Anterior cingulate cortex (tissue), 58 donors: ENCODE data around the gene PLPPR3.

Experiments used
- DNase-seq, 58 donors: peaks; one replicate each; lab custom pipeline; 2025; lab: John Stamatoyannopoulos, UW

Gene PLPPR3

DNA sequence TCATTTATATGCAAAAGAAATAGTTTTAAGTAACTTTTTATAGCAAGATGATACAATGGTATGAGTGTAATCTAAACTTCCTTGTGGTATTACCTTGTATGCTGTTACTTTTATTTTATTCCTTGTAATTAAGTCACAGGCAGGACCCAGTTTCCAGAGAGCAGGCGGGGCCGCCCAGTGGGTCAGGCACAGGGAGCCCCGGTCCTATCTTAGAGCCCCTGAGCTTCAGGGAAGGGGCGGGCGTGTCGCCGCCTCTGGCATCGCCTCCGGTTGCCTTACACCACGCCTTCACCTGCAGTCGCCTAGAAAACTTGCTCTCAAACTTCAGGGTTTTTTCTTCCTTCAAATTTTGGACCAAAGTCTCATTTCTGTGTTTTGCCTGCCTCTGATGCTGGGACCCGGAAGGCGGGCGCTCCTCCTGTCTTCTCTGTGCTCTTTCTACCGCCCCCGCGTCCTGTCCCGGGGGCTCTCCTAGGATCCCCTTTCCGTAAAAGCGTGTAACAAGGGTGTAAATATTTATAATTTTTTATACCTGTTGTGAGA, 10.2 kb downstream of the PLPPR3 start:
- no peak for DNase-seq

DNA sequence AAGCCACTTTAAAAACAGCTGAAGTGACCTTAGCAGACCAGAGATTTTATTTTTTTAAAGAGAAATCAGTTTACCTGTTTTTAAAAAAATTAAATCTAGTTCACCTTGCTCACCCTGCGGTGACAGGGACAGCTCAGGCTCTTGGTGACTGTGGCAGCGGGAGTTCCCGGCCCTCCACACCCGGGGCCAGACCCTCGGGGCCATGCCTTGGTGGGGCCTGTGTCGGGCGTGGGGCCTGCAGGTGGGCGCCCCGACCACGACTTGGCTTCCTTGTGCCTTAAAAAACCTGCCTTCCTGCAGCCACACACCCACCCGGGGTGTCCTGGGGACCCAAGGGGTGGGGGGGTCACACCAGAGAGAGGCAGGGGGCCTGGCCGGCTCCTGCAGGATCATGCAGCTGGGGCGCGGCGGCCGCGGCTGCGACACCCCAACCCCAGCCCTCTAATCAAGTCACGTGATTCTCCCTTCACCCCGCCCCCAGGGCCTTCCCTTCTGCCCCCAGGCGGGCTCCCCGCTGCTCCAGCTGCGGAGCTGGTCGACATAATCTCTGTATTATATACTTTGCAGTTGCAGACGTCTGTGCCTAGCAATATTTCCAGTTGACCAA, 10.8 kb downstream of the PLPPR3 start:
- DNase-seq = no peak

DNA sequence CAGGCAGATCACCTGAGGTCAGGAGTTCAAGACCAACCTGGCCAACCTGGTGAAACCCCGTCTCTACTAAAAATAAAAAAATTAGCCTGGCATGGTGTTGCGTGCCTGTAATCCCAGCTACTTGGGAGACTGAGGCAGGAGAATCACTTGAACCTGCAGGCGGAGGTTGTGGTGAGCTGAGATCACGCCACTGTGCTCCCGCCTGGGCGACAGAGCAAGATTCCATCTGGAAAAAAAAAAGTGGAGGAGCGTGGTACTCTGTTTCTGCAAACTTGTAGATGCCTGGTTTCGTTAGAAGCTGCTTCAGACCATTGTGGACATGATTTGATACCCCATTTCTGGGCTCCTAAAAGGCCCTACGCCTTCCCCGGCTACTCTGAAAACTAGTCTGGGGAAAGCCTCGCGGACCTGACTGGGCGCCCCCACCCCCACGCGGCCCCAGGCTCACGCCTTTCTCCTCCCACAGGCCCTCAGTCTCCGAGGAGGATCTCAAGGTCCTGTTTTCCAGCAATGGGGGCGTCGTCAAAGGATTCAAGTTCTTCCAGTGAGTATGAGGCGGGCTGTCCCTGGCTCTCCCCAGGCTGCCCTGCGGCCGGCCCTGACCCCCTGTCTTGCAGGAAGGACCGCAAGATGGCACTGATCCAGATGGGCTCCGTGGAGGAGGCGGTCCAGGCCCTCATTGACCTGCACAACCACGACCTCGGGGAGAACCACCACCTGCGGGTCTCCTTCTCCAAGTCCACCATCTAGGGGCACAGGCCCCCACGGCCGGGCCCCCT, 11.5 kb downstream of the PLPPR3 start:
- DNase-seq = no peak

DNA sequence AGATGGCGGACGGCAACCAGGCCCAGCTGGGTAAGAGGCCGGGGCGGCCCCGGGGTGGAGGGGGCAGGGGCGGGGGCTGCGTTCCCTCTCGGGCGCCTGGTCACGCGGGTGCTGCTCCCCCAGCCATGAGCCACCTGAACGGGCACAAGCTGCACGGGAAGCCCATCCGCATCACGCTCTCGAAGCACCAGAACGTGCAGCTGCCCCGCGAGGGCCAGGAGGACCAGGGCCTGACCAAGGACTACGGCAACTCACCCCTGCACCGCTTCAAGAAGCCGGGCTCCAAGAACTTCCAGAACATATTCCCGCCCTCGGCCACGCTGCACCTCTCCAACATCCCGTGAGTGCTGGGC, 13.4 kb downstream of the PLPPR3 start:
- DNase-seq = no peak

DNA sequence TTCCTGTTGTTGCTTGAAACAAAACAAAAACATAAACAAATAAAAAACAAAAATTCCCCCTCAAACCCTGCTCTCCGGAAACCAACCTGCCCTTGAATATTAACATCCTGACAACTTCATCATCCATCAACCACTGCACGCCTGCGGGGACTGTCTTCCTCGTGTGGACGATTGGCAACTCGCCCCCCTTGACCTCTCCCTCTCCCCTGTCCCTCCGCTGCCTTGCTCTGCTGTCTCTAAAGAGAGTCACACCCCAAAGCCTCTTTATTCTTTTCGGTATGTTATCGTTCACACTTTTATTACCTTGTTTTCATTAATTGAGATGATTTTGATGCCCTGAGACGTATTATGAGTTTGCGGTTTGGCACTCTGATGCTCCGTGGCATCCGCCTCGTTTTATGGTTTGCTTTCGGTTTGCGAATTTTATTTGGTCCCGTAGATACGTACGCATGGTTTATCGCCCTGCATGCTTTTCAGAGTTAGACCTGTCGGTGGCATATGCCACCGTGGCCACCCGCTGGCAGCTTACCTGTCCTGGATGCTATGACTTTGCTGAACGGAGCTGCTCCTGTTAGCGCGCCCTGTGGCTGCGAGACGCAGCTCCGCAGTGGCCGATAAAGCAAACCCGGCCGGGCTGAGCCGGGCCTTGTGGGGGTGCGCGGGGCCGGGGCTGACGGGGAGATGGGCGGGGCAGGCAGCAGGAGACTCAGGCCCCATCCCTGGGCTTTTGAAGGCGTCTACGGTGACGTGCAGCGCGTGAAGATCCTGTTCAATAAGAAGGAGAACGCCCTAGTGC, 13.9 kb downstream of the PLPPR3 start:
- no peak for DNase-seq

DNA sequence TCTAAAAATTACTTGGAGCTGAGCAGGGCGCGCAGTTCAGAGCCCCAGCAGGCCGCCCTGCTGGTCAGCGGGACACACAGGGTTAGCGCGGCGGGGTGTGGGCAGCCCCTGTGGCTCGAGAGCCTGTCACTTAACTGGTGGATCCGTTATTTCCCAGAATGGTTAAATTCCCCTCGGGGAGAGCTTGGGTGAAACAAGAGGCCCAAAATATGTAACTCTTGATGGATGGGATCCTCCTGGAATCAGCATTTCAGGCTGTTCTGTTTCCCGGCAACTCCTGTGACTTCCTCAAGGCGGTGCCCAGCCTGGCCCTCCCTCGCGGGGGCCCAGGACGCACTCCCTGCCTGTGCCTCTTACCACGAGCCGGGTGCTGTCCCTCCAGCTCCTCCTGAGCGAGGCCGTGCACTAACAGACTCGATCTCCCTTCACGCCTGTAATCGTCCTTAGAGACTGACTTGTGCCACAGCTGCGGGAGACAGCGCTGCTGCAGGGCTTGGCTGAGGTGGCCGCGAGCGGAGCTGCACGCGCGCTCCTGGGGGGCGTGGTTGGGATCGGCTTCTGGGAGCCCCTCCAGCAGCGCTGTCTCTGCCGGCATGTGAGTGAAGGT, 14.8 kb downstream of the PLPPR3 start:
- no peak for DNase-seq

DNA sequence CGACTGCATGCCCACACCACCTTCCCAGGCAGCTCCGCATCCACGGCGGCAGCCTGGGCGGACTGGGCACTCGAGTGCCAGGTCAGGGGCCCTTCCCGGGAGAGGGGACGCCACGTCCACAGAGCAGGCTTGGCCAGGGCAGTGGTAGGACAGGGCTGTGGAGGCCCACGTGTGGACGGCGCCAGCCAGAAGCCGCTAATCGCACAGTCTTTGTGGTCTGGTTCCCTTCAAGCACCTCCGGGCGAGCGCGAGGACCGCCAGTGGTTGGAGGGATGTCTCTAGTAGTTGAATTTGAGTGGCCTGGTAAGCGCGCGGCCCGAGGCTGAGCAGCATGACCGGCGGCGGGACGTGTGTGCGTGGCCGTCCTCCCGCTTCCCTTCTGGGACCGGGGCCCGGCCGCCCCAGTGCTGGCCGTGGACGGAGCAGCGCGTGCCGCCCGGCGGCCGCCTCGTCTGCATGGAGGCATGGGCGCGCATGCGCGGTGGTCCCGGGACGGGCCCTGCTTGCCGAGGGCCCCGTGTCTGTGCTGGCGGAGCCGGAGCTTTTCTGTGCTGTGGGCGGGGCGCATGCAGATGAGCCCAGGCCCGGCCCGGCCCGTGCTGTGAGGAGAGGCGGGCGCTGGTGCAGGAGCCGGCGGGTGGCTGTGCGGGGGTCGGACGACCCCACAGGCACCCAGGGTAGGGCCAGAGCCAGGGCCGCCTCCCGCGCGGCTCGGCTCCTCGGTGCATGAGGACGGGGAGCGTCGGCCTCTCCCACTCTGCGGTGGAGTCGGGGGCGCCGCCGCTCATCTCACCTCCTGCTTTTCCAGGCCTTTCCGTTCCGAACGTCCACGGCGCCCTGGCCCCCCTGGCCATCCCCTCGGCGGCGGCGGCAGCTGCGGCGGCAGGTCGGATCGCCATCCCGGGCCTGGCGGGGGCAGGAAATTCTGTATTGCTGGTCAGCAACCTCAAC, 15.9 kb downstream of the PLPPR3 start:
- no peak for DNase-seq

DNA sequence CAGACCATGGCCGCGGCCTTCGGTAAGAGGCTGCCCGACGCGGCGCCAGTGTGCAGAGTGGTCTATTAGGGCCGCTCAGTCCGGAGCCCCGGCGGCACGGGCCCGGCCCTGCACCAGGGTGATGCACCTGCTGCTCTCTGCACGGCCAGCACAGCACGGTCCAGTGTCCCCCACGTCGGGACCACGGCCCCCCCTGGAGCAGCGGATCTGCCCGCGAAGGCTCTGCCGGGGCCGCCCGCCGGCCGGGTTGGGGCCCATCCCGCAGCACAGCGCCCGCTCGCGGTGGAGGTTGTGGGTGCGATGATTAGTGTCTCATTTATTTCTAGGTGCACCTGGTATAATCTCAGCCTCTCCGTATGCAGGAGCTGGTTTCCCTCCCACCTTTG, 16.6 kb downstream of the PLPPR3 start:
- DNase-seq = no peak

DNA sequence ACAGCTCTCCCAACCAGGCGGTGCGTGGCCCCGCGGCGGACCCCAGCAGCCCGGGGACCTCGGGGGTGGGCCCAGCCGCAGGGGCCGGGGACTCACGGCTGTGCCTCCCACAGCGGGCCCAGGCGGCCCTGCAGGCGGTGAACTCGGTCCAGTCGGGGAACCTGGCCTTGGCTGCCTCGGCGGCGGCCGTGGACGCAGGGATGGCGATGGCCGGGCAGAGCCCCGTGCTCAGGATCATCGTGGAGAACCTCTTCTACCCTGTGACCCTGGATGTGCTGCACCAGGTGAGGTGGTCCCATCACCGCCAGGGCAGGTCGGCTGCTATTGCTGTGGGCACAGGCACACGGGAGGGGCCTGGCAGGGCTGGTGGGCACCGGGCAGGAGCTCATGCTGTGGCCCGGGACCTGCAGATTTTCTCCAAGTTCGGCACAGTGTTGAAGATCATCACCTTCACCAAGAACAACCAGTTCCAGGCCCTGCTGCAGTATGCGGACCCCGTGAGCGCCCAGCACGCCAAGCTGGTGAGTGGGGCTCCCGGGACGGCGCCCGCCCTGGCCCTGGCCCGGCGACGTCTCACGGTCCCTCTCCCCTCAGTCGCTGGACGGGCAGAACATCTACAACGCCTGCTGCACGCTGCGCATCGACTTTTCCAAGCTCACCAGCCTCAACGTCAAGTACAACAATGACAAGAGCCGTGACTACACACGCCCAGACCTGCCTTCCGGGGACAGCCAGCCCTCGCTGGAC, 17.2 kb downstream of the PLPPR3 start:
- DNase-seq = no peak

DNA sequence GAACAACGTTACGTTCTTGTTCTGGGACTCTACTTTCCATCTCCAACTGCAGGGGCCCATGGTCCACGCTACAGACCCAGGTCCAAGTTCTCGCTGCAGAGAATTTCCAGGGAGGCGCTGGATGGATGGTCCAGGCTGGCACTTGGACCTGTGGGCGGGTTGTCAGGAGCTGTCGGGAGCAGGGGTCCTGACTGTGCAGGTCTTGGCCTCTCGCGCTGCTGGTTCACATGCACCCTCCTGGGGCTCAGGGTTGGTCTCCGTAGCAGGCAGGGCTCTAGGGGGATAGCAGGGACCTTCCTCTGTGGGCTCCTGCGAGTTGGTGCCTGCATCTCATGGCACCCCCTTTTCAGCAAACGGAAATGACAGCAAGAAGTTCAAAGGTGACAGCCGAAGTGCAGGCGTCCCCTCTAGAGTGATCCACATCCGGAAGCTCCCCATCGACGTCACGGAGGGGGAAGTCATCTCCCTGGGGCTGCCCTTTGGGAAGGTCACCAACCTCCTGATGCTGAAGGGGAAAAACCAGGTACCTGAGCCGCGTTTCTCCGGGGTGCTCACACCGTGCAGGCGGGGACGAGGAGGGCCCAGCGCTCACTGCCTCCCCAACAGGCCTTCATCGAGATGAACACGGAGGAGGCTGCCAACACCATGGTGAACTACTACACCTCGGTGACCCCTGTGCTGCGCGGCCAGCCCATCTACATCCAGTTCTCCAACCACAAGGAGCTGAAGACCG, 17.9 kb downstream of the PLPPR3 start:
- DNase-seq = no peak

DNA sequence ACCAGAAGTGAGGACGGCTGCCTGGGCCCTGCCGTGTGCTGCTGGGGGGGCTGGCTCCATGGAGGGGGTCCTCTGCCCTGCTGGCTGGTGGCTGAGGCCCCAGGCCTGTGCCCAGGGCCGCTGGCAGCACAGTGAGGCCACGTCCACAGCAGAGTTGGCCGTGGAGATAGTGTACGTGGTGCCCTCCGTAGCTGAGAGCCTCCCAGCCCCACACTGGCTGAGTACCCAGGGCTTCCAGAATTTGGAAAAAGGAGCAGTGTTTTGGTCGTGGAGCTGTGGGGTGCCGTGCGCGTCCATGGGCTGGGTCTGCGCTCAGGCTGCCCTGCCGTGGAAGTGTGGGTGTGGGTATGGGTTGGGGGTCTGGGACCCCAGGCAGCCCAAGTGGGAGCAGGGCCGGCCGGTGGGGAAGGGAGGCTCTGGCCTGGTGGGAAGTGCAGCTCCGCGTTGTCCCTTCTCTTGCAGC, 18.6 kb downstream of the PLPPR3 start:
- DNase-seq = no peak

DNA sequence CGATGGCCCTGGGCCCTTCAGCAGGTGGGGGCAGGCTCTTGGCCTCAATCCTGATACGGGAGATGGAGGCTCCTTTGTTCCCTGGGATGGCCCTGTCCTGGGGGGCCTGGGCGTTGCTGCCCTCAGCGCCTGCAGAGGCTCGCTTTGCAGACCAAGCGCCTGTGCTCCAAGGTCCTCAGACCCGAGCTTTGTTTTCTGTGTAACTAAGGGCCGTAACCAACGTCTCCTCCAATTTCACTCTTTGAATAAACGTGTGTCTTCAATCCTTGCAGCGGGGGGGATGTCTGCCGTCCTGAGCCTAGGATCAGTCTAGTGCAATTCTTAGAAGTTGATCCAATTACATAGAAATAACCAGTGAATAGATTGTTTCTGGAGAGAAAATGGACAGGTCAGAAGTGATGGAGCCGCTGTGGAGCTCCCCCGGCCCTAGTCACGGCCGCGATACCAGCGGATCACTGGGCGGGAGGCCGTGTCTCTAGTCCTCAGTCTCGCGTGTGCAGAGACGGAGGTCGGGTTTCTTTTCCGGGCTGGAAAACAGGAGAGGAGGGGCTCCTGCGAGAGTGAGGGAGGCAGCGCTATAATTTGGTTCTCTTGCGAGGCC, 19.2 kb downstream of the PLPPR3 start:
- no peak for DNase-seq

DNA sequence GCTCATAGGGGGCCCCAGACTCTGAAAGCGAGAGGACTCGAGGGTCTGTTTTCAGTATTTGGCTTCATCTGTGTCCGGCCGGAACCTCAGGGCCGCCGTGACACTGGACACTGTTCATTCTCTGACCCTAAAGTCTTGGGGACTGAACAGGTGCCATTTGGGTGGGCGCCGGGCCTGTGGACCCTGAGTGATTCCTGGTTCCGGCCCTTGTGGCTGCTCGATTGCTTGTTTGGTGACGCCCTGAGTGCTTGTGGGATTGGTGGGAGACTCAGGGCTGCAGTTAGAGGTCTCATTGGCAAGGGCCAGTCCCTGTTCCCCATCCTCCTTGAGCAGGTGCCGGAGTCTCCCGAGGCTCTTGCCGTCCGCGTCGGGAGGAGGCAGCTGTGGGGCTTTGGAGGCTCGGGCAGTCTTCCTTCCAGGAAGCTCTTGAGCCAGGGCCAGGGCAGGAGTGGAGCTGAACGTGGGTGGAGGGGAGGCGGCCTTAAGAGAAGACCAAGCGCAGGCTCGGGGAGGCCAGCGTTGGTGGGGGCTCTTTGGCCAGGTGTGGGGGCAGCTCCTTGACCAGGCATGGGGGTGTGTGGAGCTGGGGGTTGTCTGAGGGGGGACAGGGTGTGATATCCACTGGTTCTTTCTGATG, 19.8 kb downstream of the PLPPR3 start:
- DNase-seq = peak in 1 of 58 donors; percentile 7

DNA sequence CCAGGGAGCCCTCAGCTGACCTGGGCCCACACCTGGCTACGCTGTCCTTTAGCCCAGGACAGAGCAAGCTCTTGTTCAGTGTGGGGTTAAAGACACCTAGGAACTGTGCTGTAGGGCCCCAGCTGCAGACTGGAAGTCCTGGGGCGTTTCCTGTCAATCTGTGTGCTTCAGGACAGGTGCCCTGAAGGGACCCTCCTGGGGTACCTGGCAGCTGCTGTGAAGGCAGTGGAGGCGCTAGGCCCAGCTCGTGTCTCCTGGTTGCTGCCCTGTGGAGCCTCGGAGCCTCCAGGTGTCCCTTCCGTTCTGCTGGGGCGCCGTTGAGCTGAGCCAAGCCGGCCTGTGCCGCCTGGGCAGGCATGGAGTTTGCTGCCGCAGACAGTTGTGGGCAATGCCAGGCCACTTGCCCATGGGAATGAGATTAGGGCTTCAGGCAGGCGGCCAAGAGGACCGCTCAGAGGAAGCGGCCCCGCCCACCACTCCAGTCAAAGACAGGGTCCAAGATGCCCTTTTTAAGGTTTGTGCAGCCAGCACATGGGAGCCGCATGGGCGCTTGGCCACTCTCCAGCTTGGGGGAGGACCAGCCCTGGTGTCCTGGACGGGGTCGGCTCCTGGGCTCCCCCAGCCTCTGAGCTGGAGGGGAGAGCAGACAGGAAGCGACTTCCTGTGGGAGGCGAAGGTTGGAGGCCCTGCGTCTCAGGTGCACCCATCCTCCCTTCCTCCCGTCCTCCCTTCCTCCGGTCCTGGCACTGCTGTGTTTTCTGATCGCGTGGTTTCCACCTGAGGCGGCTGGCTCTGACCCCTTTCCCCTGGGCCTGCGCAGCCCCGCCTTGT, 20.5 kb downstream of the PLPPR3 start:
- peak in 8 of 58 donors; percentile 9 to 29 (median 19) for DNase-seq

DNA sequence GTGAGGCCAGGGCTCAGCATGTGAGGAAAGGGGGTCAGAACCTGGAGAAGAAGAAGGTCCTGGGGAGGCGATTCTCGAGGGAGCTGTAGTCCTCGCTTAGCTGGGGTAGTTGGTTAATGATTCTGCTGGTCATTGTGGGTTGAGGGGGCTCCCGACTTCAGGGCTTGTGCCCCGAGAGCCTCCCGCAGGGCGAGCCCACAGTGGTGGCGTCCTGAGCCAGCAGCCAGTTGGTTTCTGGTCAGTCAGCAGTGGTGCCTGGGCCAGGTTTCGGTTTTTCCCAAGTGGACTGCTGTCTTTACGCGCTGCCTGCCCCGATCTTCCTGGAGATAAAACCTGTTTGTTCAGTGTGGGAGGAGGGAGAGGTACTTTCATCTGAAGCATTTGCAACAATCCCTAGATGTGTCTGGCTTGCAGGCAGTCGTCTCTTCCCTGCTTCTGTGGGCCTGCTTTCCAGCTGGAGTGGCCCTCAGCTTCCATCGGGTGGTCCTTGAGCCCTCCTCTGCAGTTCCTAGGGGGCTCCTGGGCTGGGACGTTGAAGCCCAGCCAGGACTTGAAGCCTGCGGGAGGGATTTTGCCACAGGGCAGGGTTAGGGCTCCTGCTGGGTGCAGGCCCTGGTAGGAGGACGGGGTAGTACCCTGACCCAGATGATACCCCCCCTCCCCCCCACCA, 21.3 kb downstream of the PLPPR3 start:
- DNase-seq = no peak
